ENCODE data around the gene SECTM1.
A peak's percentile ranks its signal among the peaks of the same experiment; 100 is the strongest.

Gene SECTM1

DNA sequence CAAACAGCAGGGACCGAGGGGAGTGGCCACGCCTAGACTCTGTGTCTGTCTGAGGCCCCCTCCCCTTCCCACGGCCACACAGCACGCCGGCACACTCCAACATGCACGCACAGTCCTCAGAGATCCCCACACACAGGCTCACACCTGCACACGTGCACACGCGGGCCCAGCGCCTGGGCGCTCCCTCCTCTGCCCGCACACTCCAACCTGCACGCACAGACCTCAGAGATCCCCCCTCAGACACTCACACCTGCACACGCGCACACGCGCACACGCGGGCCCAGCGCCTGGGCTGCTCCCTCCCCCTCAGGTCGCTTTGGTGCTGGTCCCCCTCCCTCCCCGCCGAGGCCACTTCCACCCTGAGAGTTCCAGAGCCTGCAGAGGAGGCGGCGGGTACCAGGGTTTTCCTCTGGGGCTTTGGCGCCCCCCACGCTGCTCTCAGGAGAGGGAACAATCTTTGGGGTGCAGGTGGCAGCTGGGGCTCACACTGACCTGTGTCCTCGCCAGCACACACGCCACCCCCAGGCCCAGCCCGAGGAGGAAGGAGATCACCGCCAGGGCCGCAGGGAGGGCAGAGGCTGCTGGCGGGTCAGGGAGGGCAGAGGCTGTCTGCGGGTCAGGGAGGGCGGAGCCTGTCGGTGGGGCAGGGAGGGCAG, 17.7 kb downstream of the SECTM1 start:
- DNase-seq (ENCODE audit: low read depth) = no peak

DNA sequence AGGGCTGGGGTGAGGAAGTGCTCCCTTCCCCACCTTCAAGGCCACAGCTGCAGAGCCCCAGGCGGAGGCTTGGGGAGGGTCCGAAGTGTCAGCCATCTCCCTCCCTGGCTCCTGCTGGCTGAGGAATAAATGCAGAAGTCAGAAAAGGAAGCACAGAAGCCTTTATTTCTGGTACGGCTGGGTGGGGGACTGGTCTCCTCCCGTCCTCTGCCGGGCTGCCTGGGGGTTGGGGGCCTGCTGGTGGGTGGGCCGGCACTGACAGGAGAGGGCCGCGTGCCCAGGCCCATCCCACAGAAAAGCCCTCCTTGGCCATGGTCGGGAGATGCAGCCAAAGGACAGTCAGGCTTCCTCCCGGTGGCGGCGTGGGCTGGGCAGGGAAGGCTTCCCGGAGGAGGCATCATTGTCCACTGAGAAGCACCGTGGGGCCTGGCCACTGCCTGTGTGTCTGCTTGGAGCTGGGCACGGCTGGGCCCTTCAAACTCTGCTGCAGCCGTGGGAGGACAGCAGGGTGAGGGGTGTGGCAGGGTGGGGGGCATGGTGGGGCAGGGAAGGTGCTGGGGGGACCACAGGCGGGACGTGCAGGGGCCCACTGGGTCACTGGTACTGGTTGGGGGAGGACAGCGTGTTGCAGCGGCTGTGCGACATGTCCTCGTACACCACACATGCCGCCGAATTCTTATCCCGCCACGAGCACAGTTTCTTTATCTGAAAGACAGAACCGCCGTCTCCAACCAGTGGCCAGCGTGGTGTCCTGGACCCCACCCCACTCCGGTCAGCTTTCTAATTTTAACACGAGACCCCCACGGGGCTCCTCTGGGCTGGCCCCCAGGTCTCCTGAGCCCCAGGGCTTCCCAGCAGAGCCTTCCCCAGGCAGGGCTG, 18.6 kb downstream of the SECTM1 start:
- DNase-seq (ENCODE audit: low read depth) = no peak

DNA sequence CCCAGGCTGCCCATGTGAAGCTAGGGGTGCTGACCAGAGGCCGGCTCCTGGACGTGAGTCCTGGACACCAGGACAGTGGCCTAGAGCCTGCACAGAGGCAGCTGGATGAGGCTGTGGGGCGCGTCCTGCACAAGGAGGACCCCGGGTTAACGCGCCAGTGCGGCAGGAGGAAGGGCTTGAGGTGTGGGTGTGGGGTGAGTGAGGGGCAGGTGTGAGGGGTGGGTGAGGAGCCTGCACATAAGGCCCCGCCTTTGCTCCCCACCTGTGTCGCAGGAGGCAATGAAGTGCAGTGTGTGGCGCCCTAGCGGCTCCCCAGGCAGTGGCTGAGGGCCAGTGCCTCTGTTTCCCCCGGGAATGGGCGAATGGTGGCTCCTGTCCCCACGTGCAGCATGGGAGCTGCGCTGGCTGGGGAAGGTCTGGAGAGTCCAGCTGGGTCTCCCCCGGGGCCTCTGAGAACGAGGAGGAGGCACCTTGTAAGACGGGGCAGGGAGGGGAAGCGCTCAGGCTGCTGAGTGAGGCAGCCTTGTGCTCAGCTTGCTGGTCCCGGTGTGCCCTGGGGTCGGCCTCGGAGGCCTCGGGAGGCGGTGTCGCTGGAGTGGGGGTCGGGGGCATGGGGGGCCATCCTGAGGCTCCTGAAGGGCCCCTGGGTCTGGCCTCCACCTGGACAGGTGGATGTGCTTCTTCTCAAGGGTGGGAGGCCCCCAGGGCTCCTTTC, 19.4 kb downstream of the SECTM1 start:
- DNase-seq (ENCODE audit: low read depth) = no peak

DNA sequence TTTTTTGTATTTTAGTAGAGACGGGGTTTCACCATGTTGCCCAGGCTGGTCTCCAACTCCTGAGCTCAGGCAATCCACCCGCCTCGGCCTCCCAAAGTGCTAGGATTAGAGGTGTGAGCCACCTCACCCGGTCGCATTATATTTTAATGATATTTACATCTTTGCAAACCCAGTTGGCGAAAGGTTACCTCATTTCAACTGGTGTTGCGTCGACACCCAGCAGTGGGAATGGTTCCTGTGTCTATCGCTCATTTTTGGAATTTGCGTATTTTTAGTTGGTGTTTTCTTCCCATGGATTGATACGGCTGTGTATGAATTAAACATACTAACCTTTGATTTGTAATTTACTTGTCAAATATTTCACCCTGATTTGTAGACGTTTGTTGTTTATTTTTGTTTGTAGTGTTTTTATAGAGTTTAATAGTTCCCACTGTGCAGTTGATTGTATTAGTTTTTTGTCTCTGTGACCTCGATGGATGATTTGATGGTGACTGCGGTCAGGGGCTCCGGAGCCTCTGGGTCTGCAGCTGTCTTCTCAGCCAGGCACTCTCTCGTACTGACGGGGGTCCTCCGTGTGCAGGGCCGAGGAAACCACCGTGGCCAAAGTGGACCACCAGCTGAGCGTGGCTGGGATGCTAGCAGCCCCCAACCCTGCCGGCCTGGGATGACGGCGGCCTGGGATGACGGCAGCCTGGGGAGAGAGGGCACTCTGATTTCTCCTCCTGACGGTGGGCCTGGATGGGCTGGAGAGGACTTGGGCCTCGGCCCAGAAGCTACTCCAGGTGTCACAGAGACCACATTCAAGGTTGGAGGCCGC, 20.2 kb downstream of the SECTM1 start:
- no peak for DNase-seq (ENCODE audit: low read depth)

DNA sequence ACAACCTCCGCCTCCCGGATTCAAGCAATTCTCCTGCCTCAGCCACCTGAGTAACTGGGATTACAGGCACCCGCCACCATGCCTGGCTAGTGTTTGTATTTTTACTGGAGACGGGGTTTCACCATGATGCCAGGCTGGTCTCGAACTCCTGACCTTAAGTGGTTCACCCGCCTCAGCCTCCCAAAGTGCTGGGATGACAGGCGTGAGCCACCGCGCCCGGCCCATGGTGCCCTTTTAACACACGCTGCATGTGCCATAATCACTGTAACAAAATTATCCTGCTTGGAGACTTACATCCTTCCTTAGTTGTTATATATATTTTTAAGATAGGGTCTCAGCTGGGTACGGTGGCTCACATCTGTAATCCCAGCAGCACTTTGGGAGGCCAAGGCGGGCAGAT, 21.6 kb downstream of the SECTM1 start:
- no peak for DNase-seq (ENCODE audit: low read depth)

- DNase-seq (ENCODE audit: low read depth) = no peak
Measured at GRCh38 chr17:82310877-82311276, 22.7 kb downstream of the SECTM1 start.

GRCh38 chr17:82309656-82310570, 23.7 kb downstream of the SECTM1 start:
- no peak for DNase-seq (ENCODE audit: low read depth)

- DNase-seq (ENCODE audit: low read depth) = no peak
Measured at GRCh38 chr17:82305727-82306300, 27.8 kb downstream of the SECTM1 start.

DNA sequence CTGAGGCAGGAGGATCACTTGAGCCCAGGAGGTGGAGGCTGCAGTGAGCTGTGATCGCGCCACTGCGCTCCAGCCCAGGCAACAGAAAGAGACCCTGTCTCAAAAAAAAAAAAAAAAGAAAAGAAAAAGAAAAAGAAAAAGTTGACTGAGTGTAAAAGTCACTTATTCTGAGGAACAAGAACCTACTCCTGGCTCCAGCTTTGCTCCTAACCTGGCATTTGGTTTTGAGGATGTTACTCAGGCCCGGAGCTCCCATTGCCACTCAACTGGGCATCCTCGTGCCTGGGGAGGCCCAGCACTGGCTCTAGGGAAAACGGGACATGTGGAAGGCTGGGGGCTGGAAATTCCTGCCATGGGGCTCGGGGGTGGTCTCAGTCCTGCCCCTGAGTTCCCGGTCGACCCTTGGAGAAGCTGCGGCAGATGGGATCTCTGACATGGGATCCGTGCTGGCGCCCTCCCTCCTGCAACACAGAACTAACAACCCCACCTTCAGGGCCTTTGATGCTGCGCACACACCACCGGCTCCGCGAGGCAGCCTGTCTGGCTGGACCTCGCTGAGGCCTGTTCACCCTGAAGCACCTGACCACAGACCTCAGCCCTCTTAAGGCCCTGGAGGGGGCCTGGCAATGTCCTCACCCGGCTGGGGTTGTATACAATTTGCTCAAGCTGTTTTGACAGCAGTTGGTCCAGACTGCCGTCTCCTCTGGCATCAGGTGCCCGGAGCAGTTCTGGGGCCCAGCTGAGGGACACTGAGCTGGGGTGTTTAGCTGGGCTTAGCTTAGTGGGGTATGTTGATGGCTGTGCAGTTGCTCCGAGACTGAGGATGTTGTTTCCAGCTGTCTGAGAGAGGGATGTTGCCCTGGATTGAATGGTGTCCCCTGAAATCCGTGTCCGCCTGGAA, 28.5 kb downstream of the SECTM1 start:
- DNase-seq (ENCODE audit: low read depth) = no peak

GRCh38 chr17:82303944-82304808, 29.4 kb downstream of the SECTM1 start:
- no peak for DNase-seq (ENCODE audit: low read depth)

DNA sequence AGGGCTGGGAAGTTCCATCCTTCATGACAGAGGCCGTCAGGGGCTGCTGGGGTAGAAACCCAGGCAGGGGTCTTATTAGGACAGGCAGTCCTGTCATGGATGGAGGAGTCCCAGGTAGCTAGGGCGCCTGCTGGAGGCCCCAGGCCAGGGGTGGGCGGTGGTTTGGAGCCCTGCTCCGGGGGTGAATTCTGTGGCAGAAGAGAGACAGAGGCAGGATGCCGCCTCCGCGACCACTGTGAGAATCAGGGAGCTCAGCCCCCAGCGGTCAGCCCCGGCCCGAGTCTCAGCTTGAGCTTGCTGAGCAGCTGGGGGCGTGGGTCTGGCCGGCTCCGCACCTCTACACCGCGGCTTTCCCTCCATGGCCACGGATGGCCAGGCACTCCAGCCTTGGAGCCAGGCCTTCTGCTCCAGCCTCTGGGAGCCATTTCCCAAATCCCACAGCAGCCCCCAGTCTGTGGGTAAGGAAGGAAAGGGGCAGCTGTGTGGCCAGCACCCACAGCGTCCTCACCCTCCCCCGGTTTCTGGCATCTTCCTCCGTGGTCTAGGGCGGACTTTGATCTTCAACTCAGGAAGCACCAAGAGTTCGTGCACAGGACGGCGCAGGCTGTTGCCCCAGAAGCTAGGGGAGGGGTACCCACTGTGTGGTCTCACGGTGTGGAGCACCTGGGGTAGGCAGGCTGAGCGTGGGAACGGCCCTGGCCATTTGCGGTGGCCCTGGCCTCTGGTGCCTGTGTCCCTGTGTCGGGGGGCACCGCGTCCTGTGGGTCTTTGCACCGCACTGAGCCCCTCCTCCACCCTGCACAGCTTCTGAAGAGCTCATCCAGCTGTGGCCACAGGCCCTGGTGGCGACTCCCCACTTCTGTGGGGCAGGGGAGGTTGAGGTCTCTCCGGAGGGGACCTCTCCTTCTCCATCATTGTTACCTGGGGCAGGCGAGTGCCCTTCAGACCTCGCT, 30.3 kb downstream of the SECTM1 start:
- no peak for DNase-seq (ENCODE audit: low read depth)

DNA sequence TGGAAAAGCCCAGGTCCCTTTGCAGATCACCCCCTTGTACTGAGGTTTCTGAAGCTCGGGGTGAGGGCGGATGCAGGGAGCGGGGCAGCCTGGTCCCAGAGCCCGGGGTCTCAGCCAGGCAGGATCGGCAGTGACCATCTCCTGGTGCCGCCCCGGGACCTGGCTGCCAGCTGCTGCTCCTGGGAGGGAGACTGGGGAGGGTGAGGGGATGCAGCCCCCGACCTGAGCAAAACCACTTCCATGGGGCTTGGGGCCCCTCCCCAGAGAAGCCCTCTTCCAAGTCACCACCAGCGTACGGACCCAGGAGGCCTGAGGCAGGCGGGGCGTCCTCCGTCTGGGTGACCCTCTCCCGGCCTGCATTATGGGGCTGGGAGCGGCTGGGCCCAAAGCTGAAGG, 31.0 kb downstream of the SECTM1 start:
- DNase-seq (ENCODE audit: low read depth) = no peak

- DNase-seq (ENCODE audit: low read depth) = no peak
Measured at GRCh38 chr17:82301916-82302567, 31.5 kb downstream of the SECTM1 start.

- DNase-seq (ENCODE audit: low read depth) = no peak
Measured at GRCh38 chr17:82301300-82301915, 32.2 kb downstream of the SECTM1 start.

- peak; percentile 35 for DNase-seq (ENCODE audit: low read depth)
Measured at GRCh38 chr17:82300707-82301270, 32.8 kb downstream of the SECTM1 start.

- DNase-seq (ENCODE audit: low read depth) = no peak
Measured at GRCh38 chr17:82300228-82300627, 33.3 kb downstream of the SECTM1 start.
